ENCODE data around the gene PCSK5. TPM values are rescaled to one million over a fixed set of nuclear protein-coding genes. Genes with fewer than 3 reads are reported as not detected.

The PCSK5 gene
- total RNA-seq, 1 experiment from 2014 or later: 0.17 TPM

GRCh38 chr9:76399856-76400255 is 509.4 kb downstream of the PCSK5 start:
- Histone ChIP-seq H3K36me3 (ENCODE audit: insufficient read depth, low read length, poor library complexity, severe bottlenecking) (no peaks in the 10 kb centered on the region), H3K27ac (ENCODE audit: low read depth, low read length, poor library complexity, severe bottlenecking) (no peak overlapping the region), H3K4me3 (ENCODE audit: low read depth, low read length, poor library complexity, severe bottlenecking) (no peak overlapping the region), H3K27me3 (replicated peaks; ENCODE audit: insufficient read depth, low read depth, low read length, poor library complexity) (no peaks in the 10 kb centered on the region), H3K9me3 (ENCODE audit: low read depth, low read length, poor library complexity, severe bottlenecking) (no peaks in the 10 kb centered on the region), H3K4me1 (ENCODE audit: insufficient read depth, low read length, poor library complexity, severe bottlenecking) (no peaks in the 10 kb centered on the region)
- no peak for TF ChIP-seq EZH2 (IDR thresholded peaks at IDR 0.05; ENCODE audit: borderline replicate concordance, low read depth, low read length, poor library complexity, severe bottlenecking)
- ChIA-PET CTCF (no interaction called here), POLR2A (ENCODE audit: low non-redundant PET) (no interaction called here)
- BruUV-seq (replicated peaks): no TSS peak
- DNase-seq (ENCODE audit: low spot score): no peak
- intact Hi-C loops (cut with micrococcal nuclease; ENCODE audit: unreplicated experiment): loop anchor here (5.0 kb wide), 2 partner anchors 52 to 257 kb away; no protein-coding TSS in a partner anchor

DNA sequence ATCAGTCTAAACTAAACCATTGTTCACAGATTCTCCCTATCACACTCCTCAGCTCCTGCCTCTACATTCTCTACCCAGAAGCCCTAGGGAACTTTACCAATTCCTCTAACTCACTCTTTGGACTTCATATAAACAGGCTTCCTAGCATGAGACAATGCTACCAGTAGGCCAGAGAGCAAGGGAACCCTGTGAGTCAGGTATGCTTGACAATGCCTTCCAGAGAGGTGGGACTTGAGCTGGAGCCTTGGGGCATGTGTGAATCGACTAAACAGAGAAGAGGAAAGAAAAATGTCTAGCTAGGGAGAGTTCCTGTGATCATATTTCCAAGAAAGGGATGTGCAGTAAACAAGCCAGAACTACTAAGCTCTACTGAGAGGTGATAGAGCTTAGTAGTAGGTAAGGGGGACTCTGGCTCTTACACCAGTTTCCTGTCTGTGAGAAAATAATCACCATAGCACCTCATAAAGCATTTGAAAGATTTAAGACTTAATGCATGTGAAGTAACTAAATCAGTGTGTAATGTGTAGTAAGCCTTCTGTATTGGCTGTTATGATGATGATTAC is 510.1 kb downstream of the PCSK5 start:
- no peak for DNase-seq (ENCODE audit: low spot score)
- Histone ChIP-seq H3K27ac (ENCODE audit: low read depth, low read length, poor library complexity, severe bottlenecking) (no peak overlapping the region), H3K27me3 (replicated peaks; ENCODE audit: insufficient read depth, low read depth, low read length, poor library complexity) (no peaks in the 10 kb centered on the region), H3K4me3 (ENCODE audit: low read depth, low read length, poor library complexity, severe bottlenecking) (no peak overlapping the region), H3K4me1 (ENCODE audit: insufficient read depth, low read length, poor library complexity, severe bottlenecking) (no peaks in the 10 kb centered on the region), H3K9me3 (ENCODE audit: low read depth, low read length, poor library complexity, severe bottlenecking) (no peaks in the 10 kb centered on the region), H3K36me3 (ENCODE audit: insufficient read depth, low read length, poor library complexity, severe bottlenecking) (no peaks in the 10 kb centered on the region)
- CTCF ChIA-PET: no interaction called here
- TF ChIP-seq, protein P1, sequence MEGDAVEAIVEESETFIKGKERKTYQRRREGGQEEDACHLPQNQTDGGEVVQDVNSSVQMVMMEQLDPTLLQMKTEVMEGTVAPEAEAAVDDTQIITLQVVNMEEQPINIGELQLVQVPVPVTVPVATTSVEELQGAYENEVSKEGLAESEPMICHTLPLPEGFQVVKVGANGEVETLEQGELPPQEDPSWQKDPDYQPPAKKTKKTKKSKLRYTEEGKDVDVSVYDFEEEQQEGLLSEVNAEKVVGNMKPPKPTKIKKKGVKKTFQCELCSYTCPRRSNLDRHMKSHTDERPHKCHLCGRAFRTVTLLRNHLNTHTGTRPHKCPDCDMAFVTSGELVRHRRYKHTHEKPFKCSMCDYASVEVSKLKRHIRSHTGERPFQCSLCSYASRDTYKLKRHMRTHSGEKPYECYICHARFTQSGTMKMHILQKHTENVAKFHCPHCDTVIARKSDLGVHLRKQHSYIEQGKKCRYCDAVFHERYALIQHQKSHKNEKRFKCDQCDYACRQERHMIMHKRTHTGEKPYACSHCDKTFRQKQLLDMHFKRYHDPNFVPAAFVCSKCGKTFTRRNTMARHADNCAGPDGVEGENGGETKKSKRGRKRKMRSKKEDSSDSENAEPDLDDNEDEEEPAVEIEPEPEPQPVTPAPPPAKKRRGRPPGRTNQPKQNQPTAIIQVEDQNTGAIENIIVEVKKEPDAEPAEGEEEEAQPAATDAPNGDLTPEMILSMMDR (conservative IDR thresholded peaks at IDR 0.05; ENCODE audit: low read depth, low read length): no peak
- no peak for TF ChIP-seq EZH2 (IDR thresholded peaks at IDR 0.05; ENCODE audit: borderline replicate concordance, low read depth, low read length, poor library complexity, severe bottlenecking)
- POLR2A ChIA-PET (ENCODE audit: low non-redundant PET): no interaction called here
- BruUV-seq (replicated peaks): no TSS peak
- intact Hi-C loops (cut with micrococcal nuclease; ENCODE audit: unreplicated experiment): loop anchor here (5.0 kb wide), 2 partner anchors 52 to 257 kb away; no protein-coding TSS in a partner anchor

DNA sequence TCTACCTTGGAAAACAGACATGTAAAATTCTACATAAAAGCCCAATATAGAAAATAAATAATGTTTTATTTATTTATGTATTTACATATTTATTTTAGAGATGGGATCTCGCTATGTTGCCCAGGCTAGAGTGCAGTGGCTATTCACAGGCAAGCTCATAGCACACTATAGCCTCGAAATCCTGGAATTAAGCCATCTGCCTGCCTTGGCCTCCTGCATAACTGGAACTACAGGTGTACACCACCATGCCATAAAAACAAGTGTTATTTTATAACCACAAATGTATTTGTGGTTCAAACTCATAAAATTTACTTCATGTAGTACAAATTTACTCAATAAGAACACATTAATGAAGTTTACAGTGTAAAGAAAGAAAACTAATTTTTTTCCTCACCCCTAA is 510.7 kb downstream of the PCSK5 start:
- CTCF ChIA-PET: interaction anchor here (1.2 kb wide), 1 partner anchor 18 kb away, joined by 3 read pairs; no protein-coding TSS in a partner anchor
- no peaks in the 10 kb centered on the region for H3K36me3 ChIP-seq (ENCODE audit: insufficient read depth, low read length, poor library complexity, severe bottlenecking)

More for the DNA sequence above, 510.7 kb downstream of the PCSK5 start:
- TF ChIP-seq EZH2 (IDR thresholded peaks at IDR 0.05; ENCODE audit: borderline replicate concordance, low read depth, low read length, poor library complexity, severe bottlenecking): no peak
- TF ChIP-seq, protein P1 (conservative IDR thresholded peaks at IDR 0.05; ENCODE audit: low read depth, low read length): no peak
- DNase-seq (ENCODE audit: low spot score): no peak
- H3K27ac ChIP-seq (ENCODE audit: low read depth, low read length, poor library complexity, severe bottlenecking): no peak overlapping the region
- no peak overlapping the region for H3K4me3 ChIP-seq (ENCODE audit: low read depth, low read length, poor library complexity, severe bottlenecking)
- POLR2A ChIA-PET (ENCODE audit: low non-redundant PET): no interaction called here
- no peaks in the 10 kb centered on the region for H3K4me1 ChIP-seq (ENCODE audit: insufficient read depth, low read length, poor library complexity, severe bottlenecking)
- no peaks in the 10 kb centered on the region for H3K9me3 ChIP-seq (ENCODE audit: low read depth, low read length, poor library complexity, severe bottlenecking)
- no TSS peak for BruUV-seq (replicated peaks)
- H3K27me3 ChIP-seq (replicated peaks; ENCODE audit: insufficient read depth, low read depth, low read length, poor library complexity): no peaks in the 10 kb centered on the region
- intact Hi-C loops (cut with micrococcal nuclease; ENCODE audit: unreplicated experiment): loop anchor here (5.0 kb wide), 2 partner anchors 51 to 256 kb away; no protein-coding TSS in a partner anchor

Data from A673 (cell line).